IPS-11a (cell line): Measurements from ENCODE around the gene CSNK1G1.
"Not testable (repeated sequence)": the region's sequence is repeated elsewhere in the genome, so short reads cannot be mapped to it uniquely, and the experiment has no call there.

Experiments used
- H3K4me3 ChIP-seq: one replicate; pipeline ENCODE4 v1.5.1; 2013; ENCODE audit warnings: low read depth, low read length, control low read depth

The CSNK1G1 gene

DNA sequence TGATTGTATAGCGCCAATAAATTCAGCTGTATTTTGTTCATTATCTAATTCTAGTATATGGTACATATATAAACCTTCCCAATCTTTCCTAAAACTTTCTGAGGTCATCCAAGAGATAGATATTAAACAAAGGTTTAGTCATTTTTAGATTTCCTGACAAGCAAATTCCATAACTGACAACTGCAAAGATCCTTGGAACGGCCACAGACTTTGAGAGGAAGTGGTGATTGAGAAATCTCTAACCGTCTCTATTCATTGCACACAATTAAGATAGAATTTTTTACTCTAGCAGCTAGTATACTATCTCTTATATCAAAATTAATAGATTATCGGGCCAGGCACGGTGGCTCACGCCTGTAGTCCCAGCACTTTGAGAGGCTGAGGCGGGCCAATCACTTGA, 4.7 kb downstream of the CSNK1G1 start:
- H3K4me3 ChIP-seq, result no peak overlapping the region

- no peak overlapping the region for H3K4me3 ChIP-seq
Measured at GRCh38 chr15:64349375-64349774, 6.6 kb downstream of the CSNK1G1 start.

GRCh38 chr15:64348455-64348854, 7.5 kb downstream of the CSNK1G1 start:
- H3K4me3 ChIP-seq, result no peak overlapping the region

DNA sequence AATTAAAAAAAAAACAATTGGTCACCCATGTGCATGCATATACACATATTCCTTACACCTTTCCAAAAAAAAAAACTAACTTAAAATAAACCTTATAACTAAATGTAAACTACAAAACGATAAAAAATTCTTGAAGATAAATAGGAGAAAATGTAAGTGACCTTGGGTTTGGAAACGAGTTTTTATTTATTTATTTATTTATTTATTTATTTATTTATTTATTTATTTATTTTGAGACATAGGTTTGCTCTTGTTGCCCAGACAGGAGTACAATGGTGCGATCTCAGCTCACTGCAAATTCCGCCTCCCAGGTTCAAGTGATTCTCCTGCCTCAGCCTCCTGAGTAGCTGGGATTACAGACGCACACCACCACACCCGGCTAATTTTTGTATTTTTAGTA, 9.7 kb downstream of the CSNK1G1 start:
- H3K4me3 ChIP-seq, result not testable (repeated sequence)

GRCh38 chr15:64344651-64345294, 11.2 kb downstream of the CSNK1G1 start:
- H3K4me3 ChIP-seq, result no peak overlapping the region

GRCh38 chr15:64343841-64344240, 12.1 kb downstream of the CSNK1G1 start:
- H3K4me3 ChIP-seq, result no peak overlapping the region

DNA sequence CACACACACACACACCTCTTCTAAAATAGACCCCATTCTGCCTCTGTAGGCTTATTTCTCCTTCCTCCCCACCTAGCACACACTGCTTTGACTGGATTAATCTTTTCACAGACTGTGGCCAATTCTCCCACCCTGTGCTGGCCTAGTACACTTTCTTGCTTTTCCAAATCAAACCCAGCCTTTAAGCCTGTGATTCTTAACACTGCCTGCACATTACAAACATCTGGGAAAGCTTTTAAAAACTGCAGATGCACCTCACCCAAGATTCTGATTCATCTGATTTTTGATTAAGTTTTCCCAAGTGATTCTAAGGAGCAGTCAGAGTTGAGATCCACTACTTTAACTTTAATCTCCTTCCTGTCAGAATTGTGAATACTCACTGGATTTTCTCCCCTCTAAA, 12.8 kb downstream of the CSNK1G1 start:
- H3K4me3 ChIP-seq, result no peak overlapping the region

- H3K4me3 ChIP-seq, result no peak overlapping the region
Measured at GRCh38 chr15:64341961-64342360, 14.0 kb downstream of the CSNK1G1 start.

DNA sequence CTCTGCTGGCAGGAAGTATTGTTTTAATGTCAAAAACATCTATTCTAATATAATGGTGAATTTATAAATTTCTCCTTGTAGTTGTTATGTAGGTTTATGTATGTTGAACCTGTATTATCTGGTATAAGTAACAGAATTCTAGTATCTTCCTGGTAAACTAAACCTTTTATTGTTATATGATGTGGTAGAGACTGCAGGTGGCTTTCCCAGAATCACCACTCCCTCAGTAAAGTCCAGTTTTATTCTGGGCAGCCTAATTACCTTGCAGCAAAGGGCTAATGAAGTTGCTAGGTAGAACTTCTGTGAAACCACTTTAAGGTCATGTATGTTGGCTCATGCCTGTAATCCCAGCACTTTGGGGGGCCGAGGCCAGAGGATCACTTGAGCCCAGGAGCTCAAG, 15.6 kb downstream of the CSNK1G1 start:
- no peak overlapping the region for H3K4me3 ChIP-seq

DNA sequence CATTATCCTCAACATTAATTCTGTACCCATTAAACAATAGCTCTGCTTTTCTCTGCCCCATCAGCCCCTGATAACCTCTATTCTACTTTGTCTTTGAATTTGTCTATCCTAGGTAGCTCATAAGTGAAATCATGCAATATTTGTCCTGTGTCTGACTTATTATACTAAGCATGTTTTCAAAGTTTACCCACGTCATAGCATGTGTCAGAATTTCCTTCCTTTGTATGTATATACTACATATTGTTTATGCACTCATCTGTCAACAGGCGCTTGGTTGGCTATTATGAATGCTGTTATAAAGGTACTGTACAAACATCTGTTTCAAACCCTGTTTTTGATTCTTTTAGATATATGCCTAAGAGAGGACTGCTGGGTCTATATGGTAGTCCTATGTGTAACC, 18.2 kb downstream of the CSNK1G1 start:
- no peak overlapping the region for H3K4me3 ChIP-seq

DNA sequence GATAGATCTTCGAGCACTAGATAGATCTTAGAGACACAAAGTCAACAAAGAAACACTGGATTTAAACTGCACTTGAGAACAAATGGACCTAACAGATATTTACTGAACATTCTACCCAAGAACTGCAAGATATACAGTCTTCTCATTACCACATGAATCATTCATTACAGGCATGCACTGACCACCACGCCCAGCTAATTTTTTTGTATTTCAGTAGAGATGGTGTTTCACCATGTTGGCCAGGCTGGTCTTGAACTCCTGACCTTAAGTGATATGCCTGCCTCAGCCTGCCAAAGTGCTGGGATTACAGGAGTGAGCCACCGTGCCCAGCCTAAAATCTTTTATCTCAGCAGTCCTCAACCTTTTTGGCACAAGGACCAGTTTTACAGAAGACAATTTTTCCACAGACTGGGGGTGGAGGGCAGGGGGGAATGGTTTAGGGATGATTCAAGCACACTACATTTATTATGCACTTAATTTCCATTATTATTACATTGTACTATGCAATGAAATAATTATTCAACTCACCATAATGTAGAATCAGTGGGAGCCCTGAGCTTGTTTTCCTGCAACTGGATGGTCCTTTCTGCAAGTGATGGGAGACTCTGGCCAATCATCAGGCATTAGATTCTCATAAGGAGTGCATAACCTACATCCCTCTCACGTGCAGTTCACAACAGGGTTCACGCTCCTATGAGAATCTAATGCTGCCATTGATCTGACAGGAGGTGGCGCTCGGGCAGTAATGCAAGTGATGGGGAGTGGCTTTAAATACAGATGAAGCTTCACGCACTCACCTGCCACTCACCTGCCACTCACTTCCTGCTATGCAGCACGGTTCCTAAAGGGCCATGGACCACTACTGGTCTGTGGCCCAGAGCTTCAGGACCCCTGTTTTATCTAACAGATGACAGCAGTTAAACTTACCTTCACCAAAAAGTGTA, 21.7 kb downstream of the CSNK1G1 start:
- H3K4me3 ChIP-seq, result no peak overlapping the region

DNA sequence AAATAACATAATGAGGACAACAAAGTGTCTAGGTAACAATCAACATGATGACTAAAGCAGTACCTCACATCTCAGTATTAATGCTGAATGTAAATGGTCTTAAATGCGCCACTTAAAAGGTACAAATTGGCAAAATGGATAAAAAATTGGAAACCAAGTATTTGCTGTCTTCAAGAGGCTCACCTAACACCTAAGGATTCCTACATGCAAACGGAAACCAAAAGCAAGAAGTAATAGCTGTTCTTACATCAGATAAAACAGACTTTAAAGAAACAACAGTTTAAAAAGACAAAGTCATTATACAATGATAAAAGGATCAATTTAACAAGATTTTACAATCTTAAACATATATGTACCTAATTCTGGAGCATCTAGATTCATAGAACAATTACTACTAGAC, 22.5 kb downstream of the CSNK1G1 start:
- no peak overlapping the region for H3K4me3 ChIP-seq

DNA sequence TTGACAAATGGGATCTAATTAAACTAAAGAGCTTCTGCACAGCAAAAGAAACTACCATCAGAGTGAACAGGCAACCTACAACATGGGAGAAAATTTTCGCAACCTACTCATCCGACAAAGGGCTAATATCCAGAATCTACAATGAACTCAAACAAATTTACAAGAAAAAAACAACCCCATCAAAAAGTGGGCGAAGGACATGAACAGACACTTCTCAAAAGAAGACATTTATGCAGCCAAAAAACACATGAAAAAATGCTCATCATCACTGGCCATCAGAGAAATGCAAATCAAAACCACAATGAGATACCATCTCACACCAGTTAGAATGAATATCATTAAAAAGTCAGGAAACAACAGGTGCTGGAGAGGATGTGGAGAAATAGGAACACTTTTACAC, 24.3 kb downstream of the CSNK1G1 start:
- H3K4me3 ChIP-seq, result not testable (repeated sequence)

GRCh38 chr15:64326975-64327374, 29.0 kb downstream of the CSNK1G1 start:
- not testable (repeated sequence) for H3K4me3 ChIP-seq

DNA sequence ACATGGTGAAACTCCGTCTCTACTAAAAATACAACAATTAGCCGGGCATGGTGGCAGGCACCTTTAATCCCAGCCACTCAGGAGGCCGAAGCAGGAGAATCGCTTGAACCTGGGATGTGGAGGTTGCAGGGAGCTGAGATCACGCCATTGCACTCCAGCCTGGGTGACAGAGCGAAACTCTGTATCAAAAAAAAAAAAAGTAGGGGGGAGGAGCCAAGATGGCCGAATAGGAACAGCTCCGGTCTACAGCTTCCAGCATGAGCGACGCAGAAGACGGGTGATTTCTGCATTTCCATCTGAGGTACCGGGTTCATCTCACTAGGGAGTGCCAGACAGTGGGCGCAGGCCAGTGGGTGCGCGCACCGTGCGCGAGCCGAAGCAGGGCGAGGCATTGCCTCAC, 29.5 kb downstream of the CSNK1G1 start:
- not testable (repeated sequence) for H3K4me3 ChIP-seq

DNA sequence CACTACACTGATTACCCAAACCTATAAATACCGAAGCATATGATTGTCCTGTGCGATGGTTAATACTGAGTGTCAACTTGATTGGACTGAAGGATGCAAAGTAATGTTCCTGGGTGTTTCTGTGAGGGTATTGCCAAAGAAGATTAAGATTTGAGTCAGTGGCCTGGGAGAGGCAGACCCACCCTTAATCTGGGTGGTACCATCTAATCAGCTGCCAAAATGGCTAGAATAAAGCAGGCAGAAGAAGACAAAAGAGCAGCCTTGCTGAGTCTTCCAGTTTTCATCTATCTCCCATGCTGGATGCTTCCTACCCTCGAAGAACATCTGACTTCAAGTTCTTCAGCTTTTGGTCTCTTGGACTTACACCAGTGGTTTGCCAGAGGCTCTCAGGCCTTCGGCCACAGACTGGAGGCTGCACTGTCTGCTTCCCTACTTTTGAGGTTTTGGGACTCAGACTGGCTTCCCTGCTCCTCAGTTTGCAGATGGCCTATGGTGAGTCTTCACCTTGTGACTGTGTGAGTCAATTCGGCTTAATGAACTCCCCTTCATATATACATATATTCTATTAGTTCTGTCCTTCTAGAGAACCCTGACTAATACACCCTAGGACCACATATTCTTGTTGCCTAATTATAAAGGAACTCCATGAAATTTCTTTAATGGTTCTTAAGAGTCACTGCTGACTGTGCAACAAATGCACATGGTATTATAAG, 31.7 kb downstream of the CSNK1G1 start:
- H3K4me3 ChIP-seq, result no peak overlapping the region

DNA sequence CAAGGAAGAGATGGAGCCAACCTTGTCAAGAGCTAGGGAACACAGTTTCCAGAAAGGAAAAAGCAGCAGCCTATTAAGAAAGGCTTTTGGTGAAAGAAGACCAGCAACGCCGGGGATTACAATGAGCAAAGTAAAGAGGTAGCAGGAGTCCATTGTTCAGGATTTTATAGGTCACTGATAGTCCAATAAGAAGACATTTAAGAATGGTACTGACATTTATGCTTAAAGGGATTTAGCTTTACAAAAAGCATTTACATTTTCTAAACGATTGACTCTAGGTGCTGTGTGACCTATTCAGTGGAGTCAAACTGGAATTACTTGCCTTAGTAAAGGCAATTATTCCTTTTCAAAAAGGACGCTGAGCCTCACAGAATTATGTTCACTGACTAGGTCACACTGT, 40.8 kb downstream of the CSNK1G1 start:
- H3K4me3 ChIP-seq, result no peak overlapping the region

GRCh38 chr15:64314456-64314855, 41.5 kb downstream of the CSNK1G1 start:
- no peak overlapping the region for H3K4me3 ChIP-seq

GRCh38 chr15:64311566-64311965, 44.4 kb downstream of the CSNK1G1 start:
- no peak overlapping the region for H3K4me3 ChIP-seq

DNA sequence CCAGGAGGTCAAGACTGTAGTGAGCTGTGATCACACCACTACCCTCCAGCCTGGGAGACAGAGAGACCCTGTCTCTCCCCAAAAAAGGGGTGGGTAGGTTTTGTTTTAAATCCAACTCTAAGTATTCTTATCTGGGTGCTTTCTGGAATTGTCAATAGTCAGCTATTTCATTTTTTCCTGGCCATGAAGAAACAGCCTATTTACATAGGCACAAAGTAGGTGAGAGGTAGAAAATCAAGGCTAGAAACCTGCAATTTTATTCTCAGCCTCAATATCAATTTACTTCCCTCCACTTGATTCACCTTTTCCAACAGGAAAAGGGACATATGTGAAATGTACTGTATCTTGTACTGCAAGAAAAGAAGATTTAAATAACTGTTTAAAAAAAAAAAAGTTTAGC, 45.9 kb downstream of the CSNK1G1 start:
- H3K4me3 ChIP-seq, result no peak overlapping the region

DNA sequence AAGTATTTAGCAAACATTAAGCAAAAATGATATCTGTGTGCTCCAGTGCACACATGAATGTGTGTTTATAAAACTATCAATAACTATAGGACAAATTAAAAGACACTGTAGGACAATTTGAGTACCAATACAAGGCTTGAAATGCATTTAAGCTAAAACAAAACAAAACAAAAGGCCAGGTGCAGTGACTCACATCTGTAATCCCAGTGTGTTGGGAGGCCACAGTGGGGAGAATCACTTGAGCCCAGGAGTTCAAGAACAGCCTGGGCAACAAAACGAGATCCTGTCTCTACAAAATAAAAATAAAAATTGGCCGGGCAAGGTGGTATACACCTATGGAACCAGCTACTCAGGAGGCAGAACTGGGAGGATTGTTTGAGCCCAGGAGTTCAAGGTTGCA, 50.7 kb downstream of the CSNK1G1 start:
- H3K4me3 ChIP-seq, result no peak overlapping the region

GRCh38 chr15:64289550-64289949, 66.4 kb downstream of the CSNK1G1 start:
- no peak overlapping the region for H3K4me3 ChIP-seq
